ENCODE data around the gene MTREX.

GRCh38 chr5:55407984-55408383 is 100.2 kb downstream of the MTREX start:
- TF ChIP-seq CREB1 (IDR thresholded peaks at IDR 0.05; ENCODE audit: low read depth) = no peak
- no peak for TF ChIP-seq YY1 (IDR thresholded peaks at IDR 0.05; ENCODE audit: low read depth)
- no peak for TF ChIP-seq ZBTB7A (IDR thresholded peaks at IDR 0.05; ENCODE audit: low read depth)
- no peak for TF ChIP-seq EP300 (IDR thresholded peaks at IDR 0.05; ENCODE audit: borderline replicate concordance)
- TF ChIP-seq TAF1 (IDR thresholded peaks at IDR 0.05; ENCODE audit: low read depth) = no peak
- no peak for TF ChIP-seq REST (IDR thresholded peaks at IDR 0.05; ENCODE audit: low read depth)
- TF ChIP-seq CEBPB (IDR thresholded peaks at IDR 0.05) = no peak
- TF ChIP-seq FOXM1 (IDR thresholded peaks at IDR 0.05; ENCODE audit: borderline replicate concordance, low read depth) = no peak
- no peak for TF ChIP-seq MAX (IDR thresholded peaks at IDR 0.05)
- no peak for TF ChIP-seq NFIC (IDR thresholded peaks at IDR 0.05)
- TF ChIP-seq TCF12 (IDR thresholded peaks at IDR 0.05; ENCODE audit: low read depth) = no peak
- TF ChIP-seq TEAD4 (IDR thresholded peaks at IDR 0.05) = no peak
